NCI-H526 treated with DMSO at 0.1 percent for 48 hours (cell line): ENCODE results near the gene ALPI.

Experiments used
- DNase-seq: peaks from one replicate; lab custom pipeline; 2025; lab: John Stamatoyannopoulos, UW

Gene ALPI

DNA sequence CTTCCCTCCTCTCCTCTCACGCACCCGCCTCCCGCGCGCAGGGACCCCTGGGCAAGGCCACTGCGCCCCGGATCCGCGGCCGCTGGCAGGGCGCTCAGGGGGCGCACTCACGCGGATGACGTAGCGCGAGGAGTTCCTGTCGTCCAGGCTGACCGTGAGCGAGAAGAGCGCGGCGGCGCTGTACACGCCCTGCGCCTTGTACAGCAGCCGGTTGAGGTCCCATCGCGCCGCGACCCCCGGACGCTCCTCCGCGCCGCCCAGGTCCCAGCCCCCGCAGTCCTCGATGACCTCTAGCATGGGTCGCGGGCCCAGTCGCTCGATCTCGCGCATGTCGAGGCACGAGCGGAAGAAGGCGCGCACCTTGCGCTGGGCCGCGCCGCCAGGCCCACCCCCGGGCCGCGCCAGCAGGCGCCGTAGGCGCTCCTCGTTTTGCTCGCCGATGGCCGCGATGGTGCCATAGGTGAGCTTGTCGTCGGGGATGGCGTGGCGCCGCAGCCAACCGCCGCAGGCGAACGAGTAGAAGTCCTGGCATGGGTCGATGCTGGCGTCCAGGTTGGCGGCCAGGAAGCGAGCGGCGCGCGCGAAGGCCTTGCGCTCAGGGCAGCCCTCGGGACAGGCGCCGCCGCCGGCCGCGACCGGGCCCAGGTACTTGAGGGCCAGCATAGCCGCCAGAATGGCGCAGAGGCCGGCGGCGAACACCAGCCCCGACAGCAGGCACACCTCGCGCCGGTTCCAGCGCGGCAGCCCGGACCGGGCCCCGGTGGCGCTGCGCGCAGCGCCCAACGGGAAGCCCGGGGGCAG is 30.0 kb downstream of the ALPI start:
- no peak for DNase-seq

DNA sequence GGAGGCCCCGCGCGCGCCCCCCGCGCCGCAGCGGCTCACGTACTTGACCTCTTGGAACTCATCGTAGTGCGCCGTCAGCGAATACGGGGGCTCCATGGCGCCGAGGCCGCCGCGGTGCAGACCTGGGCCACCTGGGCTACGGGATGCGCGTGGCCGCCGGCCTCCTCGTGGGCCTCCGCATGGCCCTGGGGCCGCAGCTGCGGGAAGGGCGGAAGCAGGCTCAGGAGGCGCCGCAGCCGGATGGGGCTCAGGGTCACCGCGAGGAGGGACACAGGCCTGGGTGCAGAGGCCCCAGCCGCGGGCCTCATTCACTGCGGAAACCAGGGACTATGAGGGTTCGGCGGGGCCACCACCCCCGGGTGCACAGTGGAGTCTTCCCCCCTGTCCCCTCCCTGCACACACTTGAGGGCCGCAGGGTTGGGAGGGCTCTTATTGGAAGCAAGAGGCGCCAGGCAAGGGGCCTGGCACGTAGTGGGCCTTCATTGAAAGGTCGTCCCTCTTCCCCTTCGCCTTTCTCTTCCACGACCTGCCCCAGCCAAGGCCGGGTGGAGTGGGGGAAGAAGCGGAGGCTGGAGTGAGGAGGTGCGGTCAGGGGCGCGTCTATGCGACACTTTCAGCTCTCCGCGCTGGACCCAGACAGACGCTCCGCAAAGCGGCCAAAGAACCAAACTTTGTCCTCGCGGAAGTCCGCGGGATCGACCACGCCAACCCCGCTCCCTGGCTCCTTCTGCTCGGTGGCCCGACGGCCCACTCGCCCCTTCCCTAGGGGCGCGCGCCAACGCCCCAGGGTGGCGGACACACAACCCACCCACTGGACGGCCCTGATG is 30.8 kb downstream of the ALPI start:
- DNase-seq, result no peak

- no peak for DNase-seq
Observed at GRCh38 chr2:232487385-232488096, 31.6 kb downstream of the ALPI start, which contains the start of gene ECEL1. Gene ECEL1, minus strand, starts transcription at chr2:232487834. Its CDS starts 1,181 bp downstream, at chr2:232486653.

DNA sequence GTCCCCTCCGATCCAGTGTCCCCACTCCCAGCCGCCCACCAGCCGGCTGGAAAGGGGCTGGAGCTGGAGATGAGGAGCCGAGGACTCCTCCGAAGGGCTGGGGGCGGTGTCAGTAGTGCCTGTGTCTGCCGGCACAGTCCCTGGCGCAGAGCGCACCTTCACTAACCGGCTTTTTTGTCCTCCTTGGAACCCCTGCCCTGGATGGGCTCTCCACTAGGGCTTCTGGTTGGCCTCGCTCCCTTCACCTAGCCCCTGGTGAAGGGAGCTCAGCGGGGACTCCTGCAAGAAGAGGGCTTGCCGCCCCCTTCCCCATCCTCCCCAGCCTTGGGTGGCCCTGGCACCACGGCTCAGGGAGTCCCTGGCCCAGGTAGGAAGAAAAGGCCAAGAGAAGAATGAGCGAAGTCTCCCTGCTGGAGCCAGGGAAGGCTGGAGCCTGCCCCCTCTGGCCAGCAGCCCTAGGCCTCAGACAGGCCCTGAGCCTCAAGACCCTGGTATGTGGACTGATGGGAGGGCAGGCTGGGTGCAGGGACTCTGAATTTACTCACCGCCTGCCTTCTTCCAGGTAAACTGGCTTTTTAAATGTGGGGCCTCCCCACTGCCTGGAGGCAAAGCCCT is 32.3 kb downstream of the ALPI start:
- no peak for DNase-seq

- no peak for DNase-seq
Observed at GRCh38 chr2:232488721-232489300, 32.9 kb downstream of the ALPI start.

DNA sequence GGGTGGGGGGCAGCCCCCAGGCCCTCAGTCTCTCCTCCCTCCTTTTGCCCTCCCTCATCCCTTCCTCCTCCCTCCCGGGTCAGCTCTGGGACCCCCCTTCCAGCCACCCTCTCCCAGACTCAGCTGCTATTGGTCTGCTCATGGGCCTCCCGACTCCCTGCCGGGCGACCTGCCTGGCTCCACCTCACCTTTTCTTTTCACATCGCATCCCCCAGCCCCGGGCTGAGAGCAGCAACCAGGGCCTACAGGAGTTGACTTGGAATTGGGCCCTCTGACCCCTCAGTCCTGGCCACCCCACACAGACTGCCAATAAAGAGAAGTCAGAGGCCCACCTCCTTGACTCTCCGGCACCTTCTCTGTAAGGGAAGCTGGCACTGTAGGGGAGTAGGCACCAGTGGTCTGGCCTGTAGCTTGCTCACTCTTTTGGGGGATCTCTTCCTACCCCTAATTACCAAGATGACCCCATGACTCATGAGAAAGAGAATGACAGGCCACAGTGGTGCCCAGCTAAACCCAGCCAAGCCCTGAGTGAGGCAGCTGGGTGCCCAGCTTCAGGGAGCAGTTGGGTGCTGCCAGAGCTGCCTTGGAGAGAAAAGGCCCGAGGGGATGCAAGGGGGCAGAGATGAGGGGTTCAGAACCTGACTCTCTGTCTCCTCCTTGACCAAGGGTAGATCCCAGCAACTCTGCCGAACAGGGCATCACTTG is 33.7 kb downstream of the ALPI start:
- no peak for DNase-seq

DNA sequence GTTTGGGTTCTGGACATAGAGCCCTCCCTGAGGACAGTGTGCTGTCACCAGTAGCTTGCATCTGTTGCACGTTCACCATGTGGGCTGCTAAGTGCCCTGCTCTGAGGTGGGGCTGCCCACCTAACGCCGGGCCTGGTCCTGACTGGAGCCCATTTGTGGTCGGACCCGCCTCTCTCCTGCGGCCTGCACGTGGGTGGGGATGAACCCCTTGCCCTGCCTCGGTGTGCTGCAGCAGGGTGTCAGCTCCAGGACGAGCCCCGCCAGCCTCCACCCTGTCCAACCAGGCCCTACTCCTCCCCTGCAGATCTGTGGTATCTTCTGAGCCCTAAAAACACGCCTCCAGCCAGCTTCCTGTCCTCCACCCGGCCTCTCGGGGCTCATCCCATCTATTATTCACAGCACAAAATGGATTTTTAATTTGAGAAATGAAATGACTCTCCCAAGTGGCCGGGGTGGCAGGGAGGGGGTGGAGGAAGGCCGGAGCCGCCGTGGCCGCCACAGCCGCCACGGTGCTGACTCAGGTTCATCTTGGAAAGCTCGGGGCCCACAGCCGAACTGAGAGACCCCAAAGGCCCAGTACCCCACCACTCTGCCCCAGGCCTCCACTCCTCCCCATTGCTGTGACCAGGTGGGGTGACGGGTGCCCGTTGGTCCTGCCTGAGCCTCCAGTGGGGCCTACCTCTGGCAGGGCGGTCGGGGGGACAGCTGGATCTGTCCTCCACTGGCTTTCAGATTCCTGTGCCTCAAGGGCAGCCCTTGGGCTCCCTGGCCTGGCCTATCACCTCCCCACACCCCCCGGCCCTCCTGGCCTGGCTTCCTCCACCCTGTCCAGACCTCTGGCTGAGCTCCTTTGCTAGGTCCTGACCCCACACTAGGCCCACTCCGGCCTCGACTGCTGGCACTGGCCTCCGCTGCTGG is 34.5 kb downstream of the ALPI start:
- DNase-seq, result no peak

DNA sequence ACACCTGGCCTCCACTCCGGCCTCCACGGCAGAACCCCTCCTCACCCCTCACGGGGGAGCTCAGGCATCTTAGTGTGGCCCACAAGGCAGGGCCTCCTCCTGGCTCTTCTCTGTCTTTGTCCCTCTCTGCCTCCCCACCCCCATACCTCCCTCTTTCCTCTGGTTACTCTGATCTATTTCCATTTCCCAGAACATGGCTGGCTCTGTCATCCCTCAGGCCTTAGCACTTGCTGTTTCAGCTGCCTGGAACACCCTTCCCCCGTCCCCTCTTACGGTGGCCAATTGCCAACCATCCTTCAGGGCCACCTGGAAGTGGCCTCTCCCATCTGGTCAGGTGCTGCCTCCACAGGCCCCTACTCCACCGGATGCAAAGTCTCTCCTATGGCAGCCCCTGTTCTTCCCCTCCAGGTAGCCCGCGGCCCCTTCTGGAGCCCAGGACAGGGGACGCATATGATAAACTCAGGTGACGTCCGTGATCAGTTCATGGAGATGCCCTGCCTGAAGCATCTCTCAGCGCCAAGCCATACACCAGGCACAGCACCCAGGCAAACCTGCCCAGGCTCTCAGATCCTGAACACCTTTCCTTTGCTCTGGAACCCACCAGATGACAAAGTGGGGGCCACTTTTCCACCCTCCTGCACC is 35.3 kb downstream of the ALPI start:
- no peak for DNase-seq

GRCh38 chr2:232492236-232492848 is 36.4 kb downstream of the ALPI start:
- no peak for DNase-seq

GRCh38 chr2:232492963-232493700 is 37.2 kb downstream of the ALPI start:
- no peak for DNase-seq

DNA sequence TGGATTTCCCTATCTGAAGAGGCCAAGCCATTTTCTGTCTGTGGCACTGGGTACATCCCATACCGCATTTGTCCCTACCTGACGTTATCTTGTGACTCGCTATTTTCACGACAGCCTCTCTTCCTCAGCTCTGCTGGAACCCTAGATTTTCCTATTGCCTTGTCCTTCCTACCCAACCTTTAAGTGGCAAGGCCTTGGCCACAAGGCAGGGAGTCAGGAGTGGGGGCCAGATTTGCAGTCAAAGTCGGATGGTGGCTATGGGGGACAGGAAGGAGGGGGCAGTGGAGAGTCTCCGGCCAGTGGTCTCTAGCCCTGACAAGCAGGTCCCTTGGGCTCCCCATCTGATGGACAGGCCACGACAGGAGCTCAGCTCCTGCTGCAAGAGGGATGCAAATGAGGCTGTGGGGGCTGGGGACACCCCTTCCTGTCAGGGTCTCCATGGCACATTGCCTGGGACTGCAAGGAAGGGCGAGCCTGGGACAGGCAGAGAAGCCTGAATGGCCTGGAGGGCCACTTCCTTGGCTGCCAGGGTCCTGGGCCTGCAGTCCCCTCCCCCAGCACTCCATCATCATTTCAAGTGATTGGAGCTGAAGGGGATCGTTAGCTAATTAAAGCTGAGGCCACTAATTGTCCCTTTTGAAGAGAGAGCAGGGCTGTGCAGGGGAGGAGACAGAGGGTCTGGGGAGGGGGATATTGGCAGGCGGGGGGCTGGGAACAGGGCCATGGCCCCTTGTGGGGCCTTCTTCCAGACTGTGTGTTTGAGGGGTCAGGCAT is 37.9 kb downstream of the ALPI start:
- no peak for DNase-seq

- DNase-seq, result no peak
Observed at GRCh38 chr2:232494542-232494941, 38.6 kb downstream of the ALPI start.

GRCh38 chr2:232495292-232495691 is 39.3 kb downstream of the ALPI start:
- DNase-seq, result no peak

DNA sequence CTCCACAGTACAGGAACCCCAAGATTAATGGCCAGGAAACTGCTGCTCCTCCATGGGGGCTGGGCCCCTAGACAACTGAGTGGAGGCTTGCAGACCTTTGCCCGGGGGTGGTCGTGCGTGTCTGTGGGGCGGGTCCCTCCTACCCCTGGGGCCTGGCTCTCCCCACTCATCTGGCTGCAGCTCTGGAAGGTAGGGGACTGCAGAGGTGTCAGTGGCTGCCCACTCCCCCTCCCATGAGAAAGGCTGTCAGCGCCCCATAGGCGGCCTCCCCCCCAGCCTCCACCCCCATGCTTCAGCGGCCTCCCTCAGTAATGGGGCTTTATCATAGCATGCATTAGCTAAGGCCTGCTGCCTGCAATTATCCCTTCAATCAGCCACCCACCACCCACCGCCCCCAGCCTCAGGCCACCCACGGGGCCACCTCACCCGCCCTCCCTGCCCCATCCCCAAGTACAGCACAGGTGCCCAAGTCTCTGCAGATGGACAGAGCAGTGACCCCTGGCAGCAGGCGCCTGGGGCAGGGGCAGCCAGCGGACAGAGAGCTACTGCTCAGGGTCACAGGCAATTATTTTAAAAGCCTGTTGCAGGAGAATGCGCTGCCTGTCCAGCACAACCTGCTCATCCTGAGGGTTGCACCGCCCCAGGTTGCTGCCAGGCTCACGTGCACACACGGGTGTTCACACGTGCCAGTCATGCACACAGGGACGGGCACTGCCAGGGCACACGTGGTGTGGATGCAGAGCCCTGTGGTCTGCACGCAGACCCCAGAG is 40.7 kb downstream of the ALPI start:
- no peak for DNase-seq

DNA sequence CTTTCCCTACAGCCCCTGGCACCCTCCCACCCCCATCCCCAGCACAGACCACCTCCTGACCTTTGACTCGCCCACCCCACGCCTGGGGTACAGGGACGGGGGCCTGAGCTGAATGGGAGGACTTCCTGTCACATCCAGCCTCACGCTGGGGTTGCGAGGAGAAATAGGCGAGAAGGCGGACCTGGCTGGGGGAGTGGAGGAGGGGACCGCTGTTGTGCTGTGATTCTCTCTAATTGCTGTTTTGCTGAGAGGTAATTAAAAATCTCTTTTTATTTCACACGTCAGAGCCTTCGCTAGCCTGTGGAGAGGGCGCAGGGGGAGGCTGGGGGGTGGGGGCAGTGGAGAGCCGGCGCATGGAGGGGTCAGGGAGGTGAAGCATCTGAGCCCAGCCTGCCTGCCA is 41.4 kb downstream of the ALPI start:
- DNase-seq, result no peak

GRCh38 chr2:232498452-232498851 is 42.5 kb downstream of the ALPI start:
- DNase-seq, result no peak

DNA sequence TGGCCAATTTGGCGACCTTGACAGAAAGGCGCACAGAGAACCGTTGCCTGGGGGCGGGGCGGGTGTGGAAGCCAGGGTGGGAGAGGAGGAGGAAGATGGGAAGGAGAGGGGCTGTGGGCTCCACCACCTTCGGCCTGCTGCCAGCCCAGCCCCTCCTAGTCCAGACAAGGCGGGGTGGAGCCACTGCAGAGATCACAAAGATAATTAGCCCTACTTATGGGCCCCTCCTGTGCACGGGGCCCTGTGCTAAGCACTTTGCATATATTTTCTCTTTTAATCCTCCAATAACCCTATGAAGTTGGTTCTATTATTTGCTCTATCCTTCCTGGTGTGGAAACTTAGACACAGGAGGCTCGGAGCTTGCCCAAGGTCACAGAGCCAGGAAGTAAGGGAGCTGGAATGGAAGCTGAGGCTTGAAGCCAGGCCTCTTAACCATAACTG is 45.4 kb downstream of the ALPI start:
- DNase-seq, result no peak
